K562 (cell line): ENCODE results near the gene TNFAIP3. TPM values are rescaled to one million over a fixed set of nuclear protein-coding genes. Genes with fewer than 3 reads are reported as not detected.
A peak's percentile ranks its signal among the peaks of the same experiment; 100 is the strongest.

ENCODE experiments used
- CBFB ChIP-seq: sonication (generic); formaldehyde crosslinking; IDR thresholded peaks from 2 replicates; pipeline ENCODE4 v1.4.0; 2020; ENCODE audit warnings: mild to moderate bottlenecking, missing genetic modification reagents
- CCAR2 ChIP-seq: fragments of 200-400 bp; formaldehyde crosslinking; IDR thresholded peaks from 2 replicates; pipeline ENCODE4 v1.6.1; 2017; ENCODE audit warnings: mild to moderate bottlenecking, low read depth, low read length
- HNRNPL ChIP-seq: fragments of 200-400 bp; formaldehyde crosslinking; IDR thresholded peaks from 2 replicates; pipeline ENCODE4 v1.6.1; 2017; ENCODE audit warnings: low read depth, mild to moderate bottlenecking, low read length
- NFRKB ChIP-seq: fragments of 450-650 bp; IDR thresholded peaks from 2 replicates; pipeline ENCODE4 v1.6.1; 2016; ENCODE audit warnings: low read depth
- SRSF1 ChIP-seq: fragments of 200-400 bp; formaldehyde crosslinking; IDR thresholded peaks from 2 replicates; pipeline ENCODE4 v1.6.1; 2017; ENCODE audit warnings: mild to moderate bottlenecking, low read depth, low read length, moderate library complexity
- XRCC4 ChIP-seq: IDR thresholded peaks from one replicate; pipeline ENCODE4 v1.6.1; 2011; ENCODE audit not compliant: insufficient read depth, insufficient read length; ENCODE audit errors: extremely low read depth
- ZNF175 ChIP-seq: fragments of 200-800 bp; sonication (Bioruptor generic); IDR thresholded peaks from 2 replicates; pipeline ENCODE4 v1.6.1; 2016; ENCODE audit warnings: low read depth, mild to moderate bottlenecking, missing genetic modification characterization, missing compliant biosample characterization
- ZNF408 ChIP-seq: fragments of 250-450 bp; sonication (Bioruptor Pico); IDR thresholded peaks from 2 replicates; pipeline ENCODE4 v1.4.0; 2020; ENCODE audit warnings: low read depth, mild to moderate bottlenecking, moderate library complexity
- ZNF583 ChIP-seq: fragments of 250-450 bp; sonication (Bioruptor Pico); IDR thresholded peaks from 2 replicates; pipeline ENCODE4 v1.4.0; 2020
- polyA plus RNA-seq, 8 experiments: library from polyadenylated mRNA; depleted of rRNA in 4 of 8; stranded (reverse) in 5 of 8; unstranded in 3 of 8; fragments of >200 nt; fragmentation: Nextera tagmentation in 2 of 8; fragmentation: Illumina TruSeq in 1 of 8; extraction: Ambion mirVana in 2 of 8; extraction: Trizol in 1 of 8; gene quantifications; 2 replicates each; pipeline versions ENCODE4 v1.2.1 to v1.2.3, GENCODE V29; 2011 to 2014; ENCODE audit warnings: inconsistent platforms in 1 of 8, missing spikeins in 1 of 8
- total RNA-seq, 7 experiments: library from RNA; depleted of rRNA in 6 of 7; stranded (reverse); fragments of >200 nt in 6 of 7; fragmentation: Illumina TruSeq in 2 of 7; extraction: Trizol in 2 of 7; gene quantifications; 2 replicates each; pipeline versions ENCODE4 v1.2.1 to v1.2.3, GENCODE V29; 2011 to 2021; ENCODE audit warnings: low replicate concordance in 1 of 7
- TF ChIP-seq, protein P1 (sequence below): fragments of 200-600 bp; sonication (generic); IDR thresholded peaks from one replicate; pipeline ENCODE4 v1.6.1; 2012; ENCODE audit warnings: mild to moderate bottlenecking, low read depth, low read length, inconsistent platforms
- TF ChIP-seq, protein P2 (sequence below): sonication (generic); formaldehyde crosslinking; IDR thresholded peaks from 2 replicates; pipeline ENCODE4 v1.8.0; 2023; ENCODE audit warnings: mild to moderate bottlenecking, missing genetic modification reagents

The TNFAIP3 gene
- total and polyA plus RNA-seq, 9 of the 15 experiments (the other 6 are each of a cell fraction or from before 2014, with no cell fraction given): 0.79 to 17.0 (median 6.4) TPM

DNA sequence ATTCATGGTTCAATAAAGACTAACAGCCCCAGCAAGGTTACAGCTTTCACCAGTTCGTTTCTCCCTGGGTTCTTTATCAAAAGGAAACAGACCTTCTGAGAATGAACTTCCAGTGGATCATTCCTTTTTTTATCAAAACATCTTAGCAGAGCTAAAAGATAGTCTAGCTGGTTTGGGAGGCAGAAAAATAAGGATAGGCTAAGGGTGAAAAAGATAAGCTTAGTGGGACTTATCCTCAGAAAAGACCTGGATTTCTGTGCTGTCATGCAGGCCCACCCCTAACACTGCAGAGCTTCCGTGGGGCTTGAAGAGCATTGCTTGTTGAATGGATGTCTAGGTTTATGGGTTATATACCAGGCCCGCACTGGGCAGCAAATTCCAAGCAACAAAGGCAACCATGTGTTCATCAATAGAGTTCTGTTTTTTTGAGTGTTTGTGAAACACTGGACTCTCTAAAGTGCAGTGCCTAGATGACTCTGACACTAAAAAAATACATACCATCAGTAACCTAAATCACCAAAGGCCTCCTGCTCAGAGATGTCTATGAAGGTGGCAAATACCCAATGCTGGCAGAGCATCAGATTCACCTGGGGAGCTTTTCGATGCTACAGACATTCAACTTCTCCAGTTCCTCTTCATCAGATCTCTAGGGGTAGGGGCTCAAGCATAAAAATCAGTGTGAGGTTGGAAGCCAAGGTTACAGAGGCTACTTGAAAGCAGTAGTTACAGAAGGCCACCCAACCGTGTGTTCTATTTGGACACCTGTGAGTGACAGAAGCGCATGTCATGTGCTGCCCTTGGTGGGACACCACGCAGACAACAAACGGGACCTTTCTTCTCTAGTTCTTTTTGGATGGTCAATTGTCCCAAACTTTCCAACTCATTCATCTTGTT is 53.0 kb downstream of the TNFAIP3 start (continued):
- TF ChIP-seq NFRKB: no peak
- TF ChIP-seq, protein P1, sequence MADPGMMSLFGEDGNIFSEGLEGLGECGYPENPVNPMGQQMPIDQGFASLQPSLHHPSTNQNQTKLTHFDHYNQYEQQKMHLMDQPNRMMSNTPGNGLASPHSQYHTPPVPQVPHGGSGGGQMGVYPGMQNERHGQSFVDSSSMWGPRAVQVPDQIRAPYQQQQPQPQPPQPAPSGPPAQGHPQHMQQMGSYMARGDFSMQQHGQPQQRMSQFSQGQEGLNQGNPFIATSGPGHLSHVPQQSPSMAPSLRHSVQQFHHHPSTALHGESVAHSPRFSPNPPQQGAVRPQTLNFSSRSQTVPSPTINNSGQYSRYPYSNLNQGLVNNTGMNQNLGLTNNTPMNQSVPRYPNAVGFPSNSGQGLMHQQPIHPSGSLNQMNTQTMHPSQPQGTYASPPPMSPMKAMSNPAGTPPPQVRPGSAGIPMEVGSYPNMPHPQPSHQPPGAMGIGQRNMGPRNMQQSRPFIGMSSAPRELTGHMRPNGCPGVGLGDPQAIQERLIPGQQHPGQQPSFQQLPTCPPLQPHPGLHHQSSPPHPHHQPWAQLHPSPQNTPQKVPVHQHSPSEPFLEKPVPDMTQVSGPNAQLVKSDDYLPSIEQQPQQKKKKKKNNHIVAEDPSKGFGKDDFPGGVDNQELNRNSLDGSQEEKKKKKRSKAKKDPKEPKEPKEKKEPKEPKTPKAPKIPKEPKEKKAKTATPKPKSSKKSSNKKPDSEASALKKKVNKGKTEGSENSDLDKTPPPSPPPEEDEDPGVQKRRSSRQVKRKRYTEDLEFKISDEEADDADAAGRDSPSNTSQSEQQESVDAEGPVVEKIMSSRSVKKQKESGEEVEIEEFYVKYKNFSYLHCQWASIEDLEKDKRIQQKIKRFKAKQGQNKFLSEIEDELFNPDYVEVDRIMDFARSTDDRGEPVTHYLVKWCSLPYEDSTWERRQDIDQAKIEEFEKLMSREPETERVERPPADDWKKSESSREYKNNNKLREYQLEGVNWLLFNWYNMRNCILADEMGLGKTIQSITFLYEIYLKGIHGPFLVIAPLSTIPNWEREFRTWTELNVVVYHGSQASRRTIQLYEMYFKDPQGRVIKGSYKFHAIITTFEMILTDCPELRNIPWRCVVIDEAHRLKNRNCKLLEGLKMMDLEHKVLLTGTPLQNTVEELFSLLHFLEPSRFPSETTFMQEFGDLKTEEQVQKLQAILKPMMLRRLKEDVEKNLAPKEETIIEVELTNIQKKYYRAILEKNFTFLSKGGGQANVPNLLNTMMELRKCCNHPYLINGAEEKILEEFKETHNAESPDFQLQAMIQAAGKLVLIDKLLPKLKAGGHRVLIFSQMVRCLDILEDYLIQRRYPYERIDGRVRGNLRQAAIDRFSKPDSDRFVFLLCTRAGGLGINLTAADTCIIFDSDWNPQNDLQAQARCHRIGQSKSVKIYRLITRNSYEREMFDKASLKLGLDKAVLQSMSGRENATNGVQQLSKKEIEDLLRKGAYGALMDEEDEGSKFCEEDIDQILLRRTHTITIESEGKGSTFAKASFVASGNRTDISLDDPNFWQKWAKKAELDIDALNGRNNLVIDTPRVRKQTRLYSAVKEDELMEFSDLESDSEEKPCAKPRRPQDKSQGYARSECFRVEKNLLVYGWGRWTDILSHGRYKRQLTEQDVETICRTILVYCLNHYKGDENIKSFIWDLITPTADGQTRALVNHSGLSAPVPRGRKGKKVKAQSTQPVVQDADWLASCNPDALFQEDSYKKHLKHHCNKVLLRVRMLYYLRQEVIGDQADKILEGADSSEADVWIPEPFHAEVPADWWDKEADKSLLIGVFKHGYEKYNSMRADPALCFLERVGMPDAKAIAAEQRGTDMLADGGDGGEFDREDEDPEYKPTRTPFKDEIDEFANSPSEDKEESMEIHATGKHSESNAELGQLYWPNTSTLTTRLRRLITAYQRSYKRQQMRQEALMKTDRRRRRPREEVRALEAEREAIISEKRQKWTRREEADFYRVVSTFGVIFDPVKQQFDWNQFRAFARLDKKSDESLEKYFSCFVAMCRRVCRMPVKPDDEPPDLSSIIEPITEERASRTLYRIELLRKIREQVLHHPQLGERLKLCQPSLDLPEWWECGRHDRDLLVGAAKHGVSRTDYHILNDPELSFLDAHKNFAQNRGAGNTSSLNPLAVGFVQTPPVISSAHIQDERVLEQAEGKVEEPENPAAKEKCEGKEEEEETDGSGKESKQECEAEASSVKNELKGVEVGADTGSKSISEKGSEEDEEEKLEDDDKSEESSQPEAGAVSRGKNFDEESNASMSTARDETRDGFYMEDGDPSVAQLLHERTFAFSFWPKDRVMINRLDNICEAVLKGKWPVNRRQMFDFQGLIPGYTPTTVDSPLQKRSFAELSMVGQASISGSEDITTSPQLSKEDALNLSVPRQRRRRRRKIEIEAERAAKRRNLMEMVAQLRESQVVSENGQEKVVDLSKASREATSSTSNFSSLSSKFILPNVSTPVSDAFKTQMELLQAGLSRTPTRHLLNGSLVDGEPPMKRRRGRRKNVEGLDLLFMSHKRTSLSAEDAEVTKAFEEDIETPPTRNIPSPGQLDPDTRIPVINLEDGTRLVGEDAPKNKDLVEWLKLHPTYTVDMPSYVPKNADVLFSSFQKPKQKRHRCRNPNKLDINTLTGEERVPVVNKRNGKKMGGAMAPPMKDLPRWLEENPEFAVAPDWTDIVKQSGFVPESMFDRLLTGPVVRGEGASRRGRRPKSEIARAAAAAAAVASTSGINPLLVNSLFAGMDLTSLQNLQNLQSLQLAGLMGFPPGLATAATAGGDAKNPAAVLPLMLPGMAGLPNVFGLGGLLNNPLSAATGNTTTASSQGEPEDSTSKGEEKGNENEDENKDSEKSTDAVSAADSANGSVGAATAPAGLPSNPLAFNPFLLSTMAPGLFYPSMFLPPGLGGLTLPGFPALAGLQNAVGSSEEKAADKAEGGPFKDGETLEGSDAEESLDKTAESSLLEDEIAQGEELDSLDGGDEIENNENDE: no peak
- TF ChIP-seq ZNF583 (CRISPR knock-in tag): no peak
- TF ChIP-seq HNRNPL: peak; percentile 38; the same call in 1 of the 2 replicates
- TF ChIP-seq CBFB (CRISPR knock-in tag): no peak
- TF ChIP-seq ZNF408 (CRISPR knock-in tag): no peak
- no peak for TF ChIP-seq CCAR2
- no peak for TF ChIP-seq SRSF1
- TF ChIP-seq, protein P2, sequence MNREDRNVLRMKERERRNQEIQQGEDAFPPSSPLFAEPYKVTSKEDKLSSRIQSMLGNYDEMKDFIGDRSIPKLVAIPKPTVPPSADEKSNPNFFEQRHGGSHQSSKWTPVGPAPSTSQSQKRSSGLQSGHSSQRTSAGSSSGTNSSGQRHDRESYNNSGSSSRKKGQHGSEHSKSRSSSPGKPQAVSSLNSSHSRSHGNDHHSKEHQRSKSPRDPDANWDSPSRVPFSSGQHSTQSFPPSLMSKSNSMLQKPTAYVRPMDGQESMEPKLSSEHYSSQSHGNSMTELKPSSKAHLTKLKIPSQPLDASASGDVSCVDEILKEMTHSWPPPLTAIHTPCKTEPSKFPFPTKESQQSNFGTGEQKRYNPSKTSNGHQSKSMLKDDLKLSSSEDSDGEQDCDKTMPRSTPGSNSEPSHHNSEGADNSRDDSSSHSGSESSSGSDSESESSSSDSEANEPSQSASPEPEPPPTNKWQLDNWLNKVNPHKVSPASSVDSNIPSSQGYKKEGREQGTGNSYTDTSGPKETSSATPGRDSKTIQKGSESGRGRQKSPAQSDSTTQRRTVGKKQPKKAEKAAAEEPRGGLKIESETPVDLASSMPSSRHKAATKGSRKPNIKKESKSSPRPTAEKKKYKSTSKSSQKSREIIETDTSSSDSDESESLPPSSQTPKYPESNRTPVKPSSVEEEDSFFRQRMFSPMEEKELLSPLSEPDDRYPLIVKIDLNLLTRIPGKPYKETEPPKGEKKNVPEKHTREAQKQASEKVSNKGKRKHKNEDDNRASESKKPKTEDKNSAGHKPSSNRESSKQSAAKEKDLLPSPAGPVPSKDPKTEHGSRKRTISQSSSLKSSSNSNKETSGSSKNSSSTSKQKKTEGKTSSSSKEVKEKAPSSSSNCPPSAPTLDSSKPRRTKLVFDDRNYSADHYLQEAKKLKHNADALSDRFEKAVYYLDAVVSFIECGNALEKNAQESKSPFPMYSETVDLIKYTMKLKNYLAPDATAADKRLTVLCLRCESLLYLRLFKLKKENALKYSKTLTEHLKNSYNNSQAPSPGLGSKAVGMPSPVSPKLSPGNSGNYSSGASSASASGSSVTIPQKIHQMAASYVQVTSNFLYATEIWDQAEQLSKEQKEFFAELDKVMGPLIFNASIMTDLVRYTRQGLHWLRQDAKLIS (CRISPR knock-in tag): no peak
- peak; percentile 80; the same call in 1 of the 2 replicates for TF ChIP-seq ZNF175
- TF ChIP-seq XRCC4: no peak
